Ovary (tissue), 3 donors: ENCODE measurements around the gene STAMBPL1.

Experiments used
- CTCF ChIP-seq, 3 donors: fragments of 450-650 bp in 2 of 3; fragments of 200-600 bp in 1 of 3; IDR thresholded peaks; one replicate each; pipeline versions ENCODE4 v1.5.1 to v1.8.0; 2016 to 2022; ENCODE audit warnings: antibody characterized with exemption in 3 of 3, mild to moderate bottlenecking in 1 of 3
- POLR2A ChIP-seq: fragments of 450-650 bp; IDR thresholded peaks from one replicate; pipeline ENCODE4 v1.6.1; 2017; ENCODE audit warnings: antibody characterized with exemption, mild to moderate bottlenecking, moderate library complexity
- donor health status: DM: no; HTN: no; CAD: no.

- TF ChIP-seq POLR2A, result no peak
- TF ChIP-seq CTCF (IDR thresholded peaks at IDR 0.05), result no peak
These were observed 41.0 kb downstream of the STAMBPL1 start for GRCh38 chr10:88920986-88921593.
